GM20000 (cell line): ENCODE data around the gene HOXA11.

ENCODE experiments used
- DNase-seq: peaks from one replicate; pipeline ENCODE4 v3.0.0; 2012; ENCODE audit warnings: low spot score
- TF ChIP-seq, protein P1 (sequence below): IDR thresholded peaks from 2 replicates; pipeline ENCODE4 v1.5.1; 2012; ENCODE audit warnings: mild to moderate bottlenecking, control low read depth; ENCODE audit errors: extremely low read depth, missing control alignments

HOXA11 gene

DNA sequence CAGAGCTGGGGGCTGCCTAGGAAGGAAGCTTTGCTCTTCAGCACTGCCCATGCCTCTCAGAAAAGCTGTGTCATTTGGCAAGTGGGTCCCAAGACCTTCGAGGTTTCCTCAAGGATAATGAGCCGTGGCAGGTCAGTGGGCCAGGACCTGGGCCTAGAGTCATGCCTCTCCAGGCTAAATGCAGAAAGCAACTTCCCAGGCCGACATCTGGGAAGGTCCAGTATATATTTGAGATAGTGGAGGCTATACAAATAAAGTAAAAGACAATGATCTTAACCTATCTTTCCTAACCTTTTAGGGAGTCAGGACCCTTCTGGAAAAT is 8.5 kb downstream of the HOXA11 start:
- TF ChIP-seq, protein P1, sequence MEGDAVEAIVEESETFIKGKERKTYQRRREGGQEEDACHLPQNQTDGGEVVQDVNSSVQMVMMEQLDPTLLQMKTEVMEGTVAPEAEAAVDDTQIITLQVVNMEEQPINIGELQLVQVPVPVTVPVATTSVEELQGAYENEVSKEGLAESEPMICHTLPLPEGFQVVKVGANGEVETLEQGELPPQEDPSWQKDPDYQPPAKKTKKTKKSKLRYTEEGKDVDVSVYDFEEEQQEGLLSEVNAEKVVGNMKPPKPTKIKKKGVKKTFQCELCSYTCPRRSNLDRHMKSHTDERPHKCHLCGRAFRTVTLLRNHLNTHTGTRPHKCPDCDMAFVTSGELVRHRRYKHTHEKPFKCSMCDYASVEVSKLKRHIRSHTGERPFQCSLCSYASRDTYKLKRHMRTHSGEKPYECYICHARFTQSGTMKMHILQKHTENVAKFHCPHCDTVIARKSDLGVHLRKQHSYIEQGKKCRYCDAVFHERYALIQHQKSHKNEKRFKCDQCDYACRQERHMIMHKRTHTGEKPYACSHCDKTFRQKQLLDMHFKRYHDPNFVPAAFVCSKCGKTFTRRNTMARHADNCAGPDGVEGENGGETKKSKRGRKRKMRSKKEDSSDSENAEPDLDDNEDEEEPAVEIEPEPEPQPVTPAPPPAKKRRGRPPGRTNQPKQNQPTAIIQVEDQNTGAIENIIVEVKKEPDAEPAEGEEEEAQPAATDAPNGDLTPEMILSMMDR: no peak
- DNase-seq: no peak

- TF ChIP-seq, protein P1: no peak
- no peak for DNase-seq
Observed at GRCh38 chr7:27175626-27176523, 9.2 kb downstream of the HOXA11 start.

DNA sequence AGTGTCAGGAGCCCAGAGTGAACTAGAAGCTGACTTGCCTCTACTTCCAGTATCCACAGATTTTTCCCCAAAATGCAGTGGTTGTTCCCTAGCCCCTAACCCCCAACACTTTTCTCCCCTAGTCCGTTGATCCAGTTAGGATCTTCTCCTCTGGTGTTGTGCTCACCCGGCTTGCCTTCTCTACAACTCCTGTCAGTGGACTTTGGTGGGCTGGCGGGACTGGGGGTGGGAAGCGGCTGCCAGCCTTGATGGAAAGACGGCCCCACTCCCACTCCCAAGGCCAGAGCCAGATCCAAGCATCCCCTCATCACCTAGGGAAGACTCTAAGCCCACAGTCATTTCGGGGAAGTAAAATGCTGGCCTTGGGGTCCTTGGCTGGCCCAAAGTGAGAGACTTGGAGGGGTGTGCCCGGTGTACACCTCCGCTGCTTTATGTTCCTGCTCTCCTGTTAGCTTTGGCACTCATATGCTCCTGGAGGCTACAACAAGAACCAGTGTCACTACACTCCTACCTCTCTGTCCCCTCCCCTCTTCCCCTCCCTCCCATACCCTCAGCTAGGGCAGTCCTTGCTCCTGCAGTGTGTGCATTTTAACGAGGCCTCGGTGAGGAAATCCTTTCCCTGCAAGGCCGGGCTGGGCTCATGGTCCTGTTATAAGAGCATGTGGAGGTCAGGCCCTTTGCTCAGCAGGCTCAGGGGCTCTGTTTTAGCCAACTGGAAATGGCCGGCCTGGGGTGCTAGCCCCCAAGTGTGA is 10.0 kb downstream of the HOXA11 start:
- DNase-seq: no peak

DNA sequence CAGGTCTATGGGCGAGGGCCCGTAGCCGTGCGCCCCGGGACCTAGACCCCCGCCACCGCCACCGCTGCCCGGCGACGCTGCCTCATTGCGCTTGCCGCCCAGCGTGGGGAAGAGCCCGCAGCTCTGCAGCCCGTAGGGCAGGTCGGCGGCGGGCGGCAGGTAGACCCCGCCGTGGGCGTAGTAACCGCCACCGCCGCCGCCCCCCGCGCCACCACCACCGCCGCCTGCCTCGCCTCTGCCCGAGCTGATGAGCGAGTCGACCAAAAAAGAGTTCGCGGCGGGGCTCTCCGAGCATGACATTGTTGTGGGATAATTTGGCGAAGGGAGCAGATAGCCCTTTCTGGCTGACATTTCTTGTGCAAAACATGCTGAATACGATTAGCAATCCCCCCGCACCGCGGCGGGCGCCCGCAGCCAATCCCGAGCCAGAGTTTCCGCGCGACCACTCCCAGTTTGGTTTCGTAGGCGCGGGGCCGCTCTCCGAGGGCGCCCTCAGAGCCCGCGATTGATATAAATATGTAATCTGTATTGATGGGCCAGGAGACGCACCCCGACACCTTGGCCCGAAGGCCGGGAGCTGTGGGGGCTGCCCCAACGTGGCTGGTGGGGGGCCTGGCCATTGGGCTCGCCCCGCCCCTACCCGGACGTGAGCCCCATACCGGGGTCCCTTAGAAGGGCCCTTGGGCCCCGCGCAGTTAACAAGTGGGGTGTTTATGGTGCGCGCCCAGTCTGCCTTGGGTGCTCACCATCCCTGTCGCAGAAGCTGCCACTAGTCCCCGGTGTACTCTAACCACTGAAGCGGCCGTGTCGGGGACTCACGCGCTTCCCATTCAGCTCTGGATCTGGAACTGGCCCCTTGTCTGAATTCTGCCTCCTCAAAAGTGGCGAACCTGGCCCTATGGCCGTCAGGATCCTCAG is 10.8 kb downstream of the HOXA11 start, which contains the start of gene HOXA10:
Gene HOXA10 (minus strand): TSS at position 365 of the 918 bp plus-strand sequence. CDS start 14 bp downstream, at position 351.
- no peak for DNase-seq
- TF ChIP-seq, protein P1: no peak

More for the DNA sequence above, 10.0 kb downstream of the HOXA11 start:
- TF ChIP-seq, protein P1: no peak

- no peak for DNase-seq
- TF ChIP-seq, protein P1: no peak
Observed at GRCh38 chr7:27173511-27173955, 11.5 kb downstream of the HOXA11 start.

DNA sequence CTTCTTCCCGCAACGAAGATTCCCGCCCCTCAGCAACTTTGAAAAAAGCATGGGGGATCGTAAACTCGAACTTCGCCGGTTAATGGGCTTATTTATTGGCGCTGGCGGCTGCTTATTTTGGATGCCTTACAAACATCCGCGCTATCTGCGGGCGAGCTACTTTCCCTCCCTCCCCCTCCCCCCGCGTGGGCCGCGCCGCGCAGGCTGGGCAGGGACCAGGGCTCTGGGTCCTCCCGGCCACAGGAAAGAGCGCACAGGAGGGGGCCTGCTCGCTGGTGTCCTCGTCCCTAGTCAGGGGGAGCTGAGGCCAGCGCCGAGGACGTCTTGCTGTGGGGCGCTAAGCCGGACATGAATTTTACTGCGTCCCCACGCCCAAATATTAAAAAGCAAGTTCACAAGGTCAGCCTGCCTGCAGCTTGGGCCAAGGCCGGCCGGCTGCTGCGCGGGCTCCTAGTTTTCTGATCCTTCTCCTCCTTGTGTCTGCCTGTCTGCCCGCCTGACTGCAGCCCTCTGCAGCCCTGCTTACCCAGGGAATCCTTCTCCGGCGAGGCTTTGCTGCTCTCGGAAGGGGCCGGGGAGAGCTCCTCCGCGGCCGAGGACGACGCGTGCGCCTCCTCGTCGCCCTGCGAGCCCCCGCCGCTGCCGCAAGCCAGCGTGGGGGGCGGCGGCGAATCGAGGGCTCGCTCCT is 12.1 kb downstream of the HOXA11 start:
- DNase-seq: no peak
- TF ChIP-seq, protein P1: no peak
